AG04449 (cell line): Measurements from ENCODE around the gene GADD45GIP1.
"Not testable (repeated sequence)": the region's sequence is repeated elsewhere in the genome, so short reads cannot be mapped to it uniquely, and the experiment has no call there.

ENCODE experiments used
- CTCF ChIA-PET: fragments of 350-600 bp; formaldehyde crosslinking; extraction: SDS; loops from one replicate; lab custom pipeline; 2021; ENCODE audit warnings: antibody characterized with exemption; lab: Yijun Ruan, JAX
- POLR2A ChIA-PET: fragments of 400-600, 350-600 bp; formaldehyde crosslinking; extraction: SDS; loops from one replicate; lab custom pipeline; 2020; ENCODE audit warnings: antibody characterized with exemption, inconsistent platforms; lab: Yijun Ruan, JAX
- DNase-seq: peaks from one replicate; pipeline ENCODE4 v3.0.0-alpha.2; 2010; ENCODE audit warnings: low read depth, low spot score
- H3K4me3 ChIP-seq: 2 replicates; pipeline ENCODE4 v1.5.1; 2011; ENCODE audit warnings: low read depth, mild to moderate bottlenecking, control low read depth, low read length
- TF ChIP-seq, protein P1 (sequence below): IDR thresholded peaks from one replicate; pipeline ENCODE4 v1.5.1; 2011; ENCODE audit warnings: mild to moderate bottlenecking, moderate library complexity, low read length, control low read depth, inconsistent platforms; ENCODE audit not compliant: insufficient read depth; ENCODE audit errors: missing control alignments

The GADD45GIP1 gene

GRCh38 chr19:12921047-12921446, 36.0 kb downstream of the GADD45GIP1 start:
- CTCF ChIA-PET, result interaction anchor here (0.9 to 1.8 kb wide), 3 partner anchors 12 to 160 kb away, joined by 3 to 6 read pairs (median 4); partner anchors contain the start of gene FARSA
- TF ChIP-seq, protein P1, sequence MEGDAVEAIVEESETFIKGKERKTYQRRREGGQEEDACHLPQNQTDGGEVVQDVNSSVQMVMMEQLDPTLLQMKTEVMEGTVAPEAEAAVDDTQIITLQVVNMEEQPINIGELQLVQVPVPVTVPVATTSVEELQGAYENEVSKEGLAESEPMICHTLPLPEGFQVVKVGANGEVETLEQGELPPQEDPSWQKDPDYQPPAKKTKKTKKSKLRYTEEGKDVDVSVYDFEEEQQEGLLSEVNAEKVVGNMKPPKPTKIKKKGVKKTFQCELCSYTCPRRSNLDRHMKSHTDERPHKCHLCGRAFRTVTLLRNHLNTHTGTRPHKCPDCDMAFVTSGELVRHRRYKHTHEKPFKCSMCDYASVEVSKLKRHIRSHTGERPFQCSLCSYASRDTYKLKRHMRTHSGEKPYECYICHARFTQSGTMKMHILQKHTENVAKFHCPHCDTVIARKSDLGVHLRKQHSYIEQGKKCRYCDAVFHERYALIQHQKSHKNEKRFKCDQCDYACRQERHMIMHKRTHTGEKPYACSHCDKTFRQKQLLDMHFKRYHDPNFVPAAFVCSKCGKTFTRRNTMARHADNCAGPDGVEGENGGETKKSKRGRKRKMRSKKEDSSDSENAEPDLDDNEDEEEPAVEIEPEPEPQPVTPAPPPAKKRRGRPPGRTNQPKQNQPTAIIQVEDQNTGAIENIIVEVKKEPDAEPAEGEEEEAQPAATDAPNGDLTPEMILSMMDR, result no peak
- POLR2A ChIA-PET, result interaction anchor here (1.3 kb wide), 1 partner anchor 12 kb away, joined by 5 read pairs; no protein-coding TSS in a partner anchor
- H3K4me3 ChIP-seq, result no peak overlapping the region
- DNase-seq, result no peak

- CTCF ChIA-PET, result no interaction called here
Measured at GRCh38 chr19:12918253-12918652, 38.8 kb downstream of the GADD45GIP1 start.

DNA sequence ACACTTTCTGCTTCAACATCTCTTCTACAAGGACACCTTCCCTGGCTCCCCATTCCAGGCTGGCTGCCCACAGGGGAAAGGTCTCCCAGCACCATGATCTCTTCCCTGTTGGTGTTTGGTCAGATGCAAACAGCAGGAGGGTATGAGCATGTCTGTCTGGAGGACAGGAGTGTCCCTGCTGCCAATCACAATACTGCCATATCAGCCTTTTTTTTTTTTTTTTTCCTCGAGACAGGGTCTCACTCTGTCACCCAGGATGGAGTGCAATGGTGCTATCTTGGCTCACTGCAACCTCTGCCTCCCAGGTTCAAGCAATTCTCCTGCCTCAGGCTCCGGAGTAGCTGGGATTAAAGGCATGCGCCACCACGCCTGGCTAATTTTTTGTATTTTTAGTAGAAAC, 41.2 kb downstream of the GADD45GIP1 start:
- POLR2A ChIA-PET, H3K4me3 ChIP-seq, CTCF ChIA-PET, DNase-seq: not testable (repeated sequence)

More at GRCh38 chr19:12918253-12918652, 38.8 kb downstream of the GADD45GIP1 start:
- TF ChIP-seq, protein P1, result no peak
- POLR2A ChIA-PET, result no interaction called here
- no peak for DNase-seq
- no peak overlapping the region for H3K4me3 ChIP-seq

- ChIA-PET POLR2A (no interaction called here), CTCF (interaction anchor here (0.9 to 1.4 kb wide), 3 partner anchors 24 to 194 kb away, joined by 3 to 7 read pairs (median 4); no protein-coding TSS in a partner anchor)
- no peak for DNase-seq
- H3K4me3 ChIP-seq, result no peak overlapping the region
- TF ChIP-seq, protein P1, result no peak
Measured at GRCh38 chr19:12913851-12914690, 43.0 kb downstream of the GADD45GIP1 start.

DNA sequence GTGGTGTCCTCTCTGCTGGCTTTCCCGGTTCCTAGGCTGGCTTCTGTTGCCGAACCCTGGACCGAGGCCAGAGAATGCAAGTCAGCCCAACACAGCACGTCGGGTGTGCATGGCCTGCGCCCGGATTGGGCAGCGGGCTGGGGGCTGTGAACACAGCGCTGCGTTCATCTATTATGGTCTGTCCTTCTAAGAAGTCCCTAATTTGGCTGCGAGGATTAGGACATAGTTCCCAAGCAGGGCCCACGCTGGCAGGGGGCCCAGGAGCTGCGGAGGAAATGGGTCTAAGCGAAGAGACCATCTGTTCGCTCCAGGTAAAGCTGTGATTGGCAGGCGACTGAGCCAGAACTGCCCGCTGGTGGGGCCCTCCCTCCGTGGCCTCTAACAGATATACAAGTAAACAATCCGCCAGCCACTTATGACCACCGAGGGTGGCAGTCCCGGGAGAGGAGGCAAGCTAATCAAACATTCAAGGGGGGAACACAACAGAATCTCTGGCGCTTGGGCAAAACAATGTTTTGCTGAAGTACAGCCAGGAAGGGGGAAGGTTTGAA, 43.9 kb downstream of the GADD45GIP1 start:
- CTCF ChIA-PET, result interaction anchor here (0.9 to 1.4 kb wide), 5 partner anchors 14 to 193 kb away, joined by 3 to 7 read pairs (median 4); no protein-coding TSS in a partner anchor
- DNase-seq, result no peak
- no peak overlapping the region for H3K4me3 ChIP-seq
- TF ChIP-seq, protein P1, result no peak
- POLR2A ChIA-PET, result no interaction called here

DNA sequence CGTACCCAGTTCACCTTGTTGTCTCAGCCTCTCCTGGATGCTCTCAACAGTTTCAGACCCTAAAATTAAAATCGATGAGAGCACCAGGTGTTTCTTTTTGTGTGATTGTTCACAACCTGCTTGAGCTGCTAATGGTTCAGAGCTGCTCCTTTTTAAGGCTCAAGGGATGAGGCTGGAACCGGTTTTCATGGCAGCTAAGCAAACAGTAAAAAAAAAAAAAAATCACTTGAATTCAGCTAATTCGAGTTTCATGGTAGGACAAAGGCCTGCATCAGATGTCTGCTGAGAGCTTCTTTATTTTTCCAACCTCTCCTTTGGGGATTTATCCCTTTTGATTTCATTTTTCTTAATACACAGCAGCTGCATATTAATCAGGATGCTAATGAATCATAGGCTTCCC, 44.5 kb downstream of the GADD45GIP1 start:
- ChIA-PET POLR2A (no interaction called here), CTCF (interaction anchor here (0.9 to 1.3 kb wide), 3 partner anchors 13 to 22 kb away, joined by 3 to 5 read pairs (median 3); no protein-coding TSS in a partner anchor)
- TF ChIP-seq, protein P1, result no peak
- H3K4me3 ChIP-seq, result no peak overlapping the region
- DNase-seq, result no peak
